ENCODE data around the gene KIF6.

DNA sequence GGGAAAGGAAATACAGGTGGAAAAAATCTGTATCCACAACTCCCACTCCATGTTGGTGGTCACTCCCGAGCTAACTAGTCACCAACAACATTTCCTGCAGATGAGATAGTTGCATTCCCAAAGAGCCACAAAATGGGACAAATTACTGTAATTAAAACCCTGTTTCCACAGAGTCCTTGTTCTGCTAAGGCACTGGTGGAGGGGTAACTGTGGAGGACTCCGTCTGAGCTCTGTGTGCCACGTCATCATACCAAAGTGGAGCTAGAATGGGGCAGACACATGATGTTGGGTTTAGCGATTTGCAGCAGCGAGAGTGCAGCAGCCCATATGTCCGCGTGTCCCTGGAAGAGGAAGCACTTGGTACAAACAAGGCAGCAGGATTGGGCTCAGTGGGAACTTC lies 230.2 kb downstream of the KIF6 start:
- TF ChIP-seq, protein P1, sequence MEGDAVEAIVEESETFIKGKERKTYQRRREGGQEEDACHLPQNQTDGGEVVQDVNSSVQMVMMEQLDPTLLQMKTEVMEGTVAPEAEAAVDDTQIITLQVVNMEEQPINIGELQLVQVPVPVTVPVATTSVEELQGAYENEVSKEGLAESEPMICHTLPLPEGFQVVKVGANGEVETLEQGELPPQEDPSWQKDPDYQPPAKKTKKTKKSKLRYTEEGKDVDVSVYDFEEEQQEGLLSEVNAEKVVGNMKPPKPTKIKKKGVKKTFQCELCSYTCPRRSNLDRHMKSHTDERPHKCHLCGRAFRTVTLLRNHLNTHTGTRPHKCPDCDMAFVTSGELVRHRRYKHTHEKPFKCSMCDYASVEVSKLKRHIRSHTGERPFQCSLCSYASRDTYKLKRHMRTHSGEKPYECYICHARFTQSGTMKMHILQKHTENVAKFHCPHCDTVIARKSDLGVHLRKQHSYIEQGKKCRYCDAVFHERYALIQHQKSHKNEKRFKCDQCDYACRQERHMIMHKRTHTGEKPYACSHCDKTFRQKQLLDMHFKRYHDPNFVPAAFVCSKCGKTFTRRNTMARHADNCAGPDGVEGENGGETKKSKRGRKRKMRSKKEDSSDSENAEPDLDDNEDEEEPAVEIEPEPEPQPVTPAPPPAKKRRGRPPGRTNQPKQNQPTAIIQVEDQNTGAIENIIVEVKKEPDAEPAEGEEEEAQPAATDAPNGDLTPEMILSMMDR (conservative IDR thresholded peaks at IDR 0.05; ENCODE audit: low read length), result no peak
- TF ChIP-seq EZH2phosphoT487 (IDR thresholded peaks at IDR 0.05; ENCODE audit: borderline replicate concordance), result no peak

Measured in Loucy (cell line).